ENCODE measurements around the gene MATCAP1. TPM values are rescaled to one million over a fixed set of nuclear protein-coding genes. Genes with fewer than 3 reads are reported as not detected.

MATCAP1 gene
- total RNA-seq, 1 experiment from 2014 or later: 51.2 TPM

DNA sequence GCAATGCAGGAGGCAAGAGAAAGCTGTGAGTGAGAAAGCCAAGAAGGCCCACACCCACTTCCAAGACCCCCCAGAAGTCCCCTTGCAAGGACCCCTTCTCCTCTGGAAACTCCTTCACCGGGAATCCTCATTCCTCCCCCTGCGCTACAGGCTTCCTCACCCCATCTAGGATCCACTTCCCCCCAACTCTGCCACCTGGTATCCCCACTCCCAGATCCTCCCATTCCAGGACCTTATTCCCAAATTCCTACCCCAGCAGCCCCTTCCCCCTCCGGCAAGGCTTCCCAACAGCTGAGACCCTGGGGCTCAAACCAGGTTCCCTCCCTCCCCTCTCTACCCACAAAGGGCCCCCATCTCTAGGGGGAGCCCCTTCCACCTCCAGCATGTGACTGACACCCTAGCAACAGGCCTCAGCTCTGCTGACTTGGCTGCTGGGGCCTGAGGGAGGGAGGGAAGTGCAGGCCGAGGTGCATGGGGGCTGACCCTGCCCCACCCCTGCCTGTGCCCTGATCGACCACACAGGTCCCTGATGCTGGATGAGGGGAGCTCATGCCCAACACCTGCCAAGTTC, 17.1 kb downstream of the MATCAP1 start:
- Histone ChIP-seq H3K79me1 (ENCODE audit: insufficient read depth, low read depth, low read length, poor library complexity, severe bottlenecking) (no peaks in the 10 kb centered on the region), H3K23ac (ENCODE audit: insufficient read length, low read depth, low read length) (no peak overlapping the region), H3K56ac (ENCODE audit: insufficient read length, low read depth, low read length) (no peak overlapping the region), H2BK20ac (ENCODE audit: low read depth, low read length, poor library complexity, severe bottlenecking) (no peak overlapping the region), H3K9me3 (ENCODE audit: control insufficient read depth, low read depth, low read length) (no peaks in the 10 kb centered on the region), H4K20me1 (ENCODE audit: control insufficient read depth, insufficient read depth, insufficient read length) (no peaks in the 10 kb centered on the region), H2BK120ac (ENCODE audit: low read depth, low read length, poor library complexity, severe bottlenecking) (no peak overlapping the region), H4K91ac (ENCODE audit: insufficient read length, low read depth, low read length) (no peak overlapping the region), H2BK12ac (ENCODE audit: insufficient read length, low read depth, low read length) (no peak overlapping the region), H3T11ph (ENCODE audit: low read length) (no peak overlapping the region), H2AFZ (ENCODE audit: low read length) (no peak overlapping the region), H3K9ac (ENCODE audit: extremely low read depth, insufficient read length, low read length) (no peak overlapping the region), H4K8ac (replicated peaks; ENCODE audit: insufficient read length, low read depth, low read length) (no peak overlapping the region), H3K27me3 (ENCODE audit: insufficient read depth, low read length) (peaks cover 84% of the 10 kb centered on the region), H2BK15ac (ENCODE audit: low read depth, low read length) (no peak overlapping the region), H3K4me2 (ENCODE audit: insufficient read depth, insufficient read length, low read length) (no peak overlapping the region), H3K23me2 (ENCODE audit: insufficient read length, low read depth, low read length, poor library complexity, severe bottlenecking) (peaks cover 14% of the 10 kb centered on the region), H3K18ac (ENCODE audit: insufficient read length, low read depth, low read length) (no peak overlapping the region), H2BK5ac (ENCODE audit: insufficient read length, low read length) (no peak overlapping the region), H3K4ac (ENCODE audit: low read depth, low read length) (no peak overlapping the region), H3K79me2 (ENCODE audit: insufficient read depth, low read length) (no peaks in the 10 kb centered on the region), H3K27ac (ENCODE audit: insufficient read length, low read depth, low read length) (no peak overlapping the region), H4K5ac (ENCODE audit: insufficient read length, low read depth, low read length) (no peak overlapping the region), H3K4me1 (ENCODE audit: insufficient read depth, low read length) (peaks cover 4% of the 10 kb centered on the region; the same call in 1 of the 2 replicates), H2AK5ac (ENCODE audit: insufficient read length, low read length) (no peak overlapping the region), H3K14ac (ENCODE audit: insufficient read depth, low read length) (no peak overlapping the region)
- peaks cover 92% of the 10 kb centered on the region for H3K27me3 Mint-ChIP-seq (ENCODE audit: low read depth)
- DNase-seq: no peak
- peaks cover 3% of the 10 kb centered on the region in 2 experiments; a peak in 2 of 5 replicates for H3K9me3 Mint-ChIP-seq
- TF ChIP-seq, protein P1, sequence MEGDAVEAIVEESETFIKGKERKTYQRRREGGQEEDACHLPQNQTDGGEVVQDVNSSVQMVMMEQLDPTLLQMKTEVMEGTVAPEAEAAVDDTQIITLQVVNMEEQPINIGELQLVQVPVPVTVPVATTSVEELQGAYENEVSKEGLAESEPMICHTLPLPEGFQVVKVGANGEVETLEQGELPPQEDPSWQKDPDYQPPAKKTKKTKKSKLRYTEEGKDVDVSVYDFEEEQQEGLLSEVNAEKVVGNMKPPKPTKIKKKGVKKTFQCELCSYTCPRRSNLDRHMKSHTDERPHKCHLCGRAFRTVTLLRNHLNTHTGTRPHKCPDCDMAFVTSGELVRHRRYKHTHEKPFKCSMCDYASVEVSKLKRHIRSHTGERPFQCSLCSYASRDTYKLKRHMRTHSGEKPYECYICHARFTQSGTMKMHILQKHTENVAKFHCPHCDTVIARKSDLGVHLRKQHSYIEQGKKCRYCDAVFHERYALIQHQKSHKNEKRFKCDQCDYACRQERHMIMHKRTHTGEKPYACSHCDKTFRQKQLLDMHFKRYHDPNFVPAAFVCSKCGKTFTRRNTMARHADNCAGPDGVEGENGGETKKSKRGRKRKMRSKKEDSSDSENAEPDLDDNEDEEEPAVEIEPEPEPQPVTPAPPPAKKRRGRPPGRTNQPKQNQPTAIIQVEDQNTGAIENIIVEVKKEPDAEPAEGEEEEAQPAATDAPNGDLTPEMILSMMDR (conservative IDR thresholded peaks at IDR 0.05): no peak
- no peak overlapping the region for H3K27ac Mint-ChIP-seq
- H3K36me3 Mint-ChIP-seq (ENCODE audit: insufficient read depth in 1 of 3, low read depth in 3 of 3): no peaks in the 10 kb centered on the region; a peak in 1 of 7 replicates
- H3K4me1 Mint-ChIP-seq: peaks cover 23 to 59% of the 10 kb centered on the region in 2 experiments
- peak overlapping the region in 1 of 2 experiments; percentile 66; a peak in 1 of 5 replicates for H3K4me3 Mint-ChIP-seq
- WGBS (ENCODE audit: extremely low coverage, insufficient read length, low lambda C conversion rate): no CpG with 5 or more reads among the region's 5 CpGs

All from H9 (cell line).